Smooth muscle cell of the brain vasculature (primary cell): ENCODE data around the gene IKZF5.

Experiments
- DNase-seq: peaks from one replicate; pipeline ENCODE4 v3.0.0-alpha.2; 2012; ENCODE audit warnings: low read depth, low spot score

The IKZF5 gene

GRCh38 chr10:123008355-123009104 lies at the start of gene IKZF5, which contains the start of gene ACADSB:
Gene IKZF5 (minus strand): TSS chr10:123008795. CDS start chr10:122998625, 10,170 bp downstream.
Gene ACADSB (plus strand): TSS chr10:123009006. CDS start chr10:123009030, 24 bp downstream.
- DNase-seq = peak; percentile 92

- no peak for DNase-seq
Observed at GRCh38 chr10:123057968-123058367, 49.4 kb upstream of the IKZF5 start.

GRCh38 chr10:123045961-123046731 lies 37.6 kb upstream of the IKZF5 start:
- DNase-seq = no peak

- no peak for DNase-seq
Observed at GRCh38 chr10:123044391-123044790, 35.8 kb upstream of the IKZF5 start.

- peak; percentile 20 for DNase-seq
Observed at GRCh38 chr10:123043409-123043925, 34.9 kb upstream of the IKZF5 start.

GRCh38 chr10:123042708-123043408 lies 34.3 kb upstream of the IKZF5 start:
- no peak for DNase-seq

- no peak for DNase-seq
Observed at GRCh38 chr10:123039632-123039930, 31.0 kb upstream of the IKZF5 start.

- no peak for DNase-seq
Observed at GRCh38 chr10:123038782-123039631, 30.4 kb upstream of the IKZF5 start.

- DNase-seq = no peak
Observed at GRCh38 chr10:123035467-123036086, 27.0 kb upstream of the IKZF5 start.

- DNase-seq = no peak
Observed at GRCh38 chr10:123034332-123034731, 25.7 kb upstream of the IKZF5 start.

- no peak for DNase-seq
Observed at GRCh38 chr10:123031124-123031523, 22.5 kb upstream of the IKZF5 start.

GRCh38 chr10:123027861-123028260 lies 19.3 kb upstream of the IKZF5 start:
- no peak for DNase-seq

- no peak for DNase-seq
Observed at GRCh38 chr10:123026302-123026701, 17.7 kb upstream of the IKZF5 start.

GRCh38 chr10:123024540-123024939 lies 15.9 kb upstream of the IKZF5 start:
- DNase-seq = no peak

GRCh38 chr10:123021517-123021916 lies 12.9 kb upstream of the IKZF5 start:
- DNase-seq = no peak

- no peak for DNase-seq
Observed at GRCh38 chr10:123019941-123020703, 11.5 kb upstream of the IKZF5 start.

GRCh38 chr10:123019264-123019663 lies 10.7 kb upstream of the IKZF5 start:
- no peak for DNase-seq

- DNase-seq = no peak
Observed at GRCh38 chr10:123018531-123018930, 9.9 kb upstream of the IKZF5 start.

GRCh38 chr10:123017421-123018165 lies 9.0 kb upstream of the IKZF5 start:
- DNase-seq = no peak
